Activated T-cell treated with anti-CD3 and anti-CD28 coated beads for 1 hour (primary cell): ENCODE results near the gene CYP2B6.
"Not testable (repeated sequence)": the region's sequence is repeated elsewhere in the genome, so short reads cannot be mapped to it uniquely, and the experiment has no call there.

Experiments used
- DNase-seq: peaks from one replicate; pipeline ENCODE4 v3.0.0-alpha.2; 2020; ENCODE audit warnings: low read depth

The CYP2B6 gene

GRCh38 chr19:41031916-41032315, 40.8 kb downstream of the CYP2B6 start:
- no peak for DNase-seq

GRCh38 chr19:41033324-41033723, 42.2 kb downstream of the CYP2B6 start:
- DNase-seq = not testable (repeated sequence)

GRCh38 chr19:41039806-41040205, 48.7 kb downstream of the CYP2B6 start:
- no peak for DNase-seq

GRCh38 chr19:41045095-41045494, 54.0 kb downstream of the CYP2B6 start:
- not testable (repeated sequence) for DNase-seq

GRCh38 chr19:41050426-41050825, 59.3 kb downstream of the CYP2B6 start:
- DNase-seq = no peak

DNA sequence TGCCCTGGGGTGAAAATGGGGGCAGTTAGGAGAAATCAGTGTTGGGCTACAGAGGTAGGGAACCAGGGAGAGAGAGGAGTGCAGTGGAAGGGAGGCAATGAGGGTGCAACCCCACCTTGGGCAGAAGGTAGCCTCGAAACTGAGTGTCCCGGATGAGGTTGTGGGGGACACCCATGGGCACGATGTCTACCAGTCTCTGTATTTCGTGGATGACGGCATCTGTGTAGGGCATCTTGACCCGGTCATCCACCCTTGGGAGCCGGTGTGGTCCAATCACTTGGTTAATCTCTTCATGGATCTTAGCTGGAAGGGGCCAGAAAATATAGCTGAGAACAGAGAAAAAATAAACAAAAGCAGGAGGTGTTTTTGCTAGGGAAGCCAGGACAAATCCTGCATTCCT, 61.1 kb downstream of the CYP2B6 start:
- not testable (repeated sequence) for DNase-seq

- DNase-seq = not testable (repeated sequence)
Observed at GRCh38 chr19:41053331-41053730, 62.2 kb downstream of the CYP2B6 start.

DNA sequence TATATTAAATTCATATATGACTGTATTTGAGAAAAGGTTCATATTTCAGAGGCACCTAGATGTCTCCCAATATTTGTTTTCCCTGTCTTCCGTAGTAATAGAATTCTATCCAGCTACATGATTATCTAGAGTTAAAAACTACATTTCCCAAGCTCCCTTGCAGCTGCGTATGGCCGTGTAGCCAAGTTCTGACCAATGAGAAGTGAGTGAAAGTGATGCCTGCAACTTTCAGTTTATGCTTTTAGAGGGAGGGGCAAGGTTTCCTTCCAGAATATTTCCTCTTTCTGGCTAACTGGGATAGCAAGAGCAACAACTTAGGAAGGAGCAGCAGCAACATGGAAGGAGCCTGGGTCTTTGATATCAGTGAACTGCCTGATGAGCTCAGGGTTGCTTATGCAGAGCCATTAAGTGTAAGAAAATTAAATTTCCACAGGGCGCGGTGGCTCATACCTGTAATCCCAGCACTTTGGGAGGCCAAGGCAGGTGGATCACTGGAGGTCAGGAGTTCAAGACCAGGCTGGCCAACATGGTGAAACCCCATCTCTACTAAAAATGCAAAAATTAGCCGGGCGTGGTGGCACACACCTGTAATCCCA, 74.0 kb downstream of the CYP2B6 start:
- DNase-seq = no peak
